GM19328 (cell line): Measurements from ENCODE around the gene MAP3K5.

Experiments used
- ATAC-seq: cut with Tn5 transposase; IDR thresholded peaks from one replicate; pipeline ENCODE4 v1.9.1; 2021; ENCODE audit warnings: mild to moderate bottlenecking, moderate library complexity; ENCODE audit not compliant: unreplicated experiment

Gene MAP3K5

DNA sequence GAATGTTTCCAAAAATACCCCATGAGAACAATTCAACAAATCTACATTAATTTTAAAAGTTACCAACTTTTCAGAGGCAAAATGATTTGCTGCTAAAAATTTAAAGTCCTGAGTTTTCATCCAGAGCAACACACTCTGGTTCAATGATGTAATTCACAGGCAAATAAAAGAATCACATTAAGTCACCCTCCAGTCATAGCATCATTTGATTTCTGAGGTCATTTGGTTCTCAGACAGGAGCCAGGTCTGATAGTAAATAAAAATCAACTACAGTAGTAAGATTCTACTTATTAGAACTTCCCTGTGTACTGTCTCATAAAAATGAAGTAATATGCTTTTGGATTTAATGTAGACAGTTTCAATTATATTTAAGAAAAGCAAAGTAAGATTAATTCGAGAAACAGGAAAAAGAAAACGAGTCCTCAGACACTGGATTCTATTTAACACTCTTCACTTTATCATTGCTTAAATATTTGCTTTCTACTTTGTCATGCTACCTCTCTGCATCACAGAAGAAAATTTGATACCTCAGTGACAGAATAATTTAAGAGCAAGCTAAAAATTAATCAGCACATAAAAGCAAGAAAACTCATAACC is 267.8 kb downstream of the MAP3K5 start:
- no peak for ATAC-seq

DNA sequence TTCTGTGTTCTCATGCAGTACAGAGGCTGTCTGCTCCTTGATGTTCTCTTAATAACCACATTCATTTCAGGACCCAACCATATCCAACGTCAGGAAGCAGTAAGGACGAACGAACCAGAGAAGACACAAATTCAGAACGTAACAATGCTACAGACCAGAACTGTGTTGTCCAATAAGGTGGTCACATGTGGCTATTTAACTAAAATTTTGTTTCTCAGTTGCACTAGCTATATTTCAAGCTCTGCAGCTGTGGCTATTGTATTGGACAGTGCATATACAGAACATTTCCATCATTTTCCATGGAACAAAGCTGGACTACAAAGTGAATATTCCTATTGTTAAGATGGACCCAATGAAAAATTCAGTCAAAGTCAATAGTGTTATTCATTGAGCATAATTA is 269.1 kb downstream of the MAP3K5 start:
- no peak for ATAC-seq

DNA sequence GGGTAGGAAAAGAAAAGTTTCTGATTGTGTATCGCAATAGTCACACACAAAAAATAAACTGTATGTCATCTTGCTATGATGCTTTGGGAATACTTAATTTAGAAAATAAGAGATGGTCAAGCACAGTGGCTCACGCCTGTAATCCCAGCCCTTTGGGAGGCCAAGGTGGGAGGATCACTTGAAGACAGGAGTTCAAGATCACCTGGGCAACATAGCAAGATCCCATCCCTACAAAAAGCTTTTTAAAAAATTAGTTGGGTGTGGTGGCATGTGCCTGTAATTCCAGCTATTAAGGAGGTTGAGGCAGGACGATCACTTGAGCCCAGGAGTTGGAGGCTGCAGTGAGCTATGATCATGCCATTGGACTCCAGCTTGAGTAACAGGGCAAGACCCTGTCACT is 269.6 kb downstream of the MAP3K5 start:
- no peak for ATAC-seq

DNA sequence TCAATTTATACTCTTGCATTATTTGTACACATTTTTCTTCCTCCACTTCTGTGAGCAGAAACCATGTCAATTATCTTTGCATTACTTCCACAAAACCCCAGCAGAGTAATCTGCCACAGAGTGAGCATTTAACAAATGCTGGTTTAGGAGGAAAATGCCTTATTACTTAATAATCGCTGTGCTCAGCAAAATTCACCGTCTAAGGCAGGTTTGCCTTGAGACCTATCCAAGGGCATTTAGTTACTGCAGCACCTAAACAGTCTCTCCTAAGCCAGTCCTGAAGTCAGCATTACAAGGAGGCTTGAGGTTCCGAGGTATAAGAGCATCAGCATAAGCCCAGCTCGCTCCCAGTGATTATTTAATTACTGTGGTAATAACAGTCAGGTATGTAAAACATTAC is 270.4 kb downstream of the MAP3K5 start:
- ATAC-seq: no peak

DNA sequence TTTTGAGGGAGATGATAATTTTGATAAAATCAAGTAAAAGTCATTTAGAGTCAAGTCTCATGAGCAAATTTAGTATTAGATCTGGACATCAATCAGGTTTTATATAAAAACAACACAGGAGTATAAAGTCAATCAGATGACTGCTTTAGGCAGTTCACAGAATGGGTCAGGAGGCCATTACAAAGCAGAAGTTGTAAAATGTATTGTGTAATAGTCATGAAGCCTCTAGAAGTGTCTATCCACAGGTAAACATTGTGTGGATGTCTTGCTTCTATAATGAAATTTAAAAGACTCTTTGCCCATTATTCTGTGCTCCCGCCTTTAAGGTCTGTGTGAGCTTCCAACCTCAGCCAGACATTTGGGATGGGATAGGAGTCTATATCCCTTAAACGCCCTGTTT is 270.9 kb downstream of the MAP3K5 start:
- no peak for ATAC-seq

DNA sequence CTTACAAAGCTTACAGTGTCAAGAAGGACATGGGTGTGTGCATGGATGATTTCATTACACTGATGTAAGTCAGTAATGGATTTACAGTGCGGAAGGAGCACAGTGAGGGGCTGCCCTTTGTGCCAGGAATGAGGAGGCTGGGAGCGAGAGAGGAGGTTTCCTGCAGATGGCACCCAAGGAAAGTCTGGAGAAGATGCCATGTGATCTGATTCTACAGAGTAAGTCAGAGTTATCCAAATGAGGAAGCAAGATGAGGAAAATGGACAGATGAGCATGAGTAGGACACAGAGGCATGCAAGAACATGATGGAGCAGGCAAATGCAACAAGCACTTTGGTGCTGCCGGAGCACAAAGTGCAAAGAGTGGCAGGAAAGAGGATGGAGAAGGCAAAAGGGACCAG is 271.8 kb downstream of the MAP3K5 start:
- ATAC-seq: no peak

DNA sequence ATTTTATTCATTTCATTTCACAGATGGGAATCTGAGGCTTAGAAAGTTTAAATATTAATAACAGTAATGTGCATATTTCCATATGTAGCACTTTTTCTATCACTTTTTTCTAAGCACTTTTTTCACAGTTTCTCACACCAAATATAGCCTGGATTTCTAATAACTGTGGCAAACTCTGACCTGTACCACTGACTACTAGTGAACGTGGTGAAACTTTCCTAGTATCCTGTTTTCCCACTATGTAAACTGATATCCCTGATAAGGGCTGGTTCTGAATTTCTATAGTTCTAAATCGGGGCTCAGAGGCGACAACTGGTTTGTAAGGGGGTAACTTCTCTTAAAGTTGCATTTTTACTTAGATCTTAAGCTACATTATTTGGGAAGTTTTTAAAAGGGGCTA is 274.7 kb downstream of the MAP3K5 start:
- ATAC-seq: no peak

DNA sequence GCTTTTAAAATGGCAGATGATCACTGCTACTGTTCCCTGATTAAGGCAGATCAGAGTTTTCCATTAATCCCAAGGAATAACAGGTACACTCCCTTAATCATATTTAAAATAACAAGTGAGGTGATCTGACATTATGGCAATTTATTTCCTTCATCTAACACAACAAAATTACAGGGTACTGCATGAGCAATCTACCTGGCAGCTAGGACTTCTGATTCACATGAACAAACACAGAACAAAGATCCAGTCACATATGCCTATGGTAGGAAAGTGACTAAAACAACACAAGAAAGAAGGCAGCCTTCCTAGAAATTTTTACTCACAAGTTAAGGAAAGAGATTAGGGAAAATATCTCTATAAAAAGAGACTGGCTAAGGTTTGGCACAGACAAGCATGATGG is 275.3 kb downstream of the MAP3K5 start:
- ATAC-seq: no peak

DNA sequence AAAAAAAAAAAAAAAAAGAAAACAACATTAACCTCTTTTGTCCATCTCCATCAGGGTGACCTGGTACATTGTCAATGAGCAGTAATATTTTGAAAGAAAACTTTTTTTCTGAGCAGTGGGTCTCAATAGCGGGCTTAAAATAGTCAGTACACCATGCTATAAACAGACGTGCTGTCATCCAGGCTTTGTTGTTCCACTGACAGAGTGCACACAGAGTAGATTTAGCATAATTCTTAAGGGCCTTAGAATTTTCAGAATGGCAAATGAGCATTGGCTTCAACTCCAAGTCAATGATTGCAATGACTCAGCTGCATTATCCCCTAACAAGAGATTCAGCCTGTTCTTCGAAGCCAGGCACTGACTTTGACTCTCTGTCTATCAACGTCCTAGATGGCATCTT is 277.7 kb downstream of the MAP3K5 start:
- ATAC-seq: no peak

DNA sequence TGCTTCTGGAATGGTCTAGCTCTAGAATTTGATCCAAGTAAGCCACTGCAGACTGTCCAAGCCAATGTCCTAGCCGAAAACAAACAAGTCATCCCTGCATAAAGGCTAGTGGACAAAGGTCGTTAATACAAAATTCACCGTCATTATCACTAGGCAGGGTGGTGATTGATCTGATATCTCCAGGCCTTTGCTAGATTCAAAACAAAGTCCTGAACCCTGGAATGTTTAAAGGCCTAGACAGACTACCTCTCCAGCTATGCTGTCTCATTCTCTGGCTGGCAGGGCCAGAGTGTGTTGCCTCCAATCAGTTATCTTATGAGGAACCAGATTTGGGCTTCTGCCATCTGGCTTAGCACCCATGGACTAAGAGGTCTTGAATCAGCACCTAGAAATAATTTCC is 280.4 kb downstream of the MAP3K5 start:
- no peak for ATAC-seq

DNA sequence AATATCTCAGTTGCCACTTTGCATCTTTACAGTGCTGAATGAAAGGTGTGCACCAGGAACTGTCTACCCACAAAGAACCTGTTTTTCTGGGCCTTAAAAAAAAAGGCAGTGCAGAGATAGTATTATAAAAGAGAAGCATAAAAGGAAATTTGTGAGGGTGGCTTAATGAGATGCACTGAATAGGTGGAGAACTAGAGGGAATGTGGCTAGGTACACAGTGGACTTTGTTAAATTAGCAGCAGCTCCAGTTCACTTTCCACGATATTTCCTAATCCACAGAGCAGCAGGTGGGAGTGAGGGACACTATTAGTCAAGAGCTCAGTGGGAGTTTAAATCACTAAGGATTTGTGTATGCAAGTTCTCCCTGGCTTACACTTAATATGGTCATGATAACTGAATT is 280.9 kb downstream of the MAP3K5 start:
- ATAC-seq: no peak

DNA sequence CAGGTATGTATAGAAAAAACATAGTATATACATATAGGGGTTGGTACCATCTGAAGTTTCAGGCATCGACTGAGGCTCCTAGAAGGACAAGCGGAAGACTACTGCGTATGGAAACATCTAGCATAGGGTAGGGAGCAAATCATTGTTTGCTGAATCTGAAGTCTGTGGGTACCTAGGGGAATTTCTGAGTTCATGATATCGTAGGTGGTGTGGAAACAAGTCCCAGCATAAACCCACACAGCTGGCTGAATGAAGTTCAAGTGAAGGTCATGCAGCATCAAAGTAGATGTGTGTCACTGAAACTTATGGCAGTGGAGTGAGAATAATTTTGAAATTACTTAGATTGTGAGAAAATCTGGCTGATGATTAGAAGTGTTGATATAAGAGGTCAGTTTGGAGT is 281.5 kb downstream of the MAP3K5 start:
- ATAC-seq: no peak

DNA sequence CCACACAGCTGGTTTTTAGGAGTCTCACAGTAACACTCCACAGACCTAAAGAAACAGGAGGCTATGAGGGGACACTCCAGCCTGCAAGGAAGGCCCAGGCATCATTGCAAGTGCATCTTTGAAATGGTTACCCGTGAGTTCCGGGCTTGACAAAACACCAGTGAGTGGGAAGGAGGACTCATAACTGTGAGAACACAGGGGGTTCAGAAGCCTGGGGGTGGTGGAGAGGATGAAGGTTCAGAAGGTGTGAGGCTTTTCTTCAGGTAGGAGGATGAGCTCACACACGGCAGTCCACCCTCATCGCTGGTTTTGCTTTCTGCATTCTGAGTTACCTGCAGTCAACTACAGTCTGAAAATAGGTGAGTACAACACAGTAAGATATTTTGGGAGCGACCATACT is 282.0 kb downstream of the MAP3K5 start:
- ATAC-seq: no peak

DNA sequence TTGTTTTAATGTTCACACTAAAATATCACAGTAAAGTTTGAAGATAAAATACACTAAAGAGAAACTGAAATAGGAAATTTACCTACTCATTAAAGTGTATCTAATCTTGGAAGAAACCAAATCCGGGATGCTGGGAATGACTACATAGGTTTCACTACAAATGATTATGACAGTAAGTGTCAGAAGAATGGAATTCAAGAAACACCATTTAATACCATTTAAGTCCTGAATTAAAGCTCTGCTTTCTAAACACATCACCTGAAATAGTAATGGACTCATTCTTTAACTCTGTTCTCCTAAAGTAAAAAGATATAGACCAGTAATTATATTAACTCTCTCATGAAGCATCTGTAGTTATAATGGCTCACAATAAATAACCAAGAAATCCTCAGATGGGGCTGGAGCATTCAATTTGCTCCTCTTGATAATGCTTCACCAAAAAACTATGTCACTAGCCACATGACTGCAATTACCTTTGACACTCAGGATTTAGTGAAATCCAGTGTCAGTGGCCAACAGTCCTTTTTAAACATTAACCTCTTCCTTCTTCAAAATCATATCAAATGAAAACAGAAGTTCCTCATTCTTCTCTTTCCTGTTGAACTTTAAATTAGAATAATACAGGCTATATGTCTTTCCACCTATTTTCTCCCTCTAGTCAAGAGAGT is 283.4 kb downstream of the MAP3K5 start:
- ATAC-seq: no peak
